GM19324 (cell line): ENCODE data around the gene FRA10AC1.
"Not testable (repeated sequence)": the region's sequence is repeated elsewhere in the genome, so short reads cannot be mapped to it uniquely, and the experiment has no call there.

Source experiments
- ATAC-seq: cut with Tn5 transposase; IDR thresholded peaks from one replicate; pipeline ENCODE4 v1.9.1; 2021; ENCODE audit warnings: mild to moderate bottlenecking, moderate library complexity; ENCODE audit not compliant: unreplicated experiment, low FRiP score

FRA10AC1 gene

DNA sequence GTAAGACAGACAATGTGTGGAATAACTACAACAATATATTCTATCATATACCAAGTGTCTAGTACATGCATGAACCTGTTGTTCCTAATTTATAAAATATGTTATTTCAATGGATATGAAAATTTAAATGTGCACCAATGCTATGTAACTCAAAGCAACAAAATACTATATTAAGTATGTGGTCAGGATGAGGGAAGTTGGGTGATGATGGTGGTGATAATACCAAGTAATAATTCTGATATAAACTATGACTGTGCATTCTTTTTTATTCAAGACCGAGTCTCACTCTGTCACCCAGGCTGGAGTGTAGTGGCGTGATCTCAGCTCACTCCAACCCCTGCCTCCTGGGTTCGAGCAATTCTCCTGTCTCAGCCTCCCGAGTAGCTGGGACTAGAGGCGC lies 2.1 kb upstream of the FRA10AC1 start:
- no peak for ATAC-seq

DNA sequence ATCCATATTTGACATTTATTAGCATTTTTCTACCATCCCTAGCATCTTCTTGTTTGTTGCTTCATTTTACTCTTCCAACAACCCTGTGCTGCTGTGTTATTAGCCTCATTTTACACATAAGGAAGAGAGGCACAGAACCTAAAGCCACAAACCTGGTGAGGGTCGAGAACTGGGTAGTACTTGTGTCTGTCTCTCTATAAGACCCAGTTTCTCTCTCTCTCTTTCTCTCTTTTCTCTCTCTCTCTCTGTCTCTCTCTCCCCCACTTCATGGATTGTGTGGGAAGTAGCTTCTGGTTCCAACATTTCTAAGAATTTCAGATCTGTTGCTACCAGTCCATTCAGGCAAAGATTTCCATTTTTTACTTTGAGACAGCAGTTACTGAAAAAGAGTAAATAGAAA lies 1.4 kb upstream of the FRA10AC1 start:
- no peak for ATAC-seq

DNA sequence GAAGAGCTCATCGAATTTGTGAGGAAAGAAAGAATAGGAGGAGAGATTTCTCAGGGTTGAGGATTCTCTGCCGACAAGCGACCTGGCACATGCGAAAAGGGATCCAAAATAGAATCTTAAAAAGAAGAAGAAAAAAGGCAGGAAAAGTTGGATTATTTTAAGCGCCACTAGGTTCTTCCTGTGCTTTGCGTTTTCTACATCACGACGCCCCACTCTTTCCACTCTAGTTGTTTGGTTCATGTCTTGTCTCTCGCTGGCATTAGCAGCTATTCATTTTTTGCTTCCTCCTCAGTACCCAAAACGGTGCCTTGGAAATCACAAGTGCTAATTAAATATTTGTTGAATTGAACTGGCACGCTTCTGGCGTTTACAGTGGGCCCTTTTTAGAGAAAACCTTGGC lies 674 bp upstream of the FRA10AC1 start:
- no peak for ATAC-seq

DNA sequence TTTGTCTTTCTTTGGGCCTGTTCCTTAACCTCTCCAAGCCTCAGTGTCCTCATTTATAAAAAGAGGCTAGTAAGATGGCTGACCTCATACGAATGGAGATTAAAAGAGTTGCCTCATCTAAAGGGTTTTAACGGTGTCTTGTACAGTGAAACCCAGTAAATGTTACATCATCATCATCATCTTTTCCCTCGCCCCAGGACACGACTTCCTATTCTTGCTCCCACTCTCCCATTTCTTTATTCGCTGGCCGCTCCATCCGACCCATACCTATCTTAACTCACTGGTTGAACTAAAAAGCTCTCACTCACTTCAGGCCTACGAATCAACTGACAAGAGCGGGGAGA lies 554 bp downstream of the FRA10AC1 start:
- ATAC-seq = peak; percentile 16

DNA sequence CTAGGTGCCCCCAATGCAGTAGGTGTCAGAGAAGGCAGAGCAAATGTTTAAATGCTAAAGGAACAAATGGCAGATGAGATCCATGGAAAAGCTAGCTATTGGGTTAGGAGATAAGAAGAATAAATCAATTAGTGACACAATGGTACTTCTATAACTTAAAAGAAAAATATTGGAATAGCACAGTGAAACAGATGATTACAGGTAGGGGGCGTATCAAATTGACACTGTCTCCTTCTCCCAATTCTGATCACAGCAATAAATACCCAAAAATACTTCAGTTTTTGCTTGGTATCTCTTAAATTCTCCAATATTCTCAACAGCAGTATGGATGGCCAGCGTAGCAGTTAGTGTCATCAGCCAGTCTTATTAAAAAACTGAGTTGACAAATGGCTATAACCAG lies 5.2 kb downstream of the FRA10AC1 start:
- ATAC-seq = no peak

DNA sequence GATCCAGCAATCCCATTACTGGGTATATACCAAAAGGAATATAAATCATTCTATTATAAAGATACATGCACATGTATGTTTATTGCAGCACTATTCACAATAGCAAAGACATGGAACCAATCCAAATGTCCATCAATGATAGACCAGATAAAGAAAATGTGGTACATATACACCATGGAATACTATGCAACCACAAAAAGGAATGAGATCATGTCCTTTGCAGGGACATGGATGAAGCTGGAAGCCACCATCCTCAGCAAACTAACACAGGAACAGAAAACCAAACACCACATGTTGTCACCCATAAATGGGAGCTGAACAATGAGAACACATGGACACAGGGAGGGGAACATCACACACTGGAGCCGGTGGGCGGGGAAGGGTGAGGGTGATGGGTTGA lies 5.8 kb downstream of the FRA10AC1 start:
- not testable (repeated sequence) for ATAC-seq

DNA sequence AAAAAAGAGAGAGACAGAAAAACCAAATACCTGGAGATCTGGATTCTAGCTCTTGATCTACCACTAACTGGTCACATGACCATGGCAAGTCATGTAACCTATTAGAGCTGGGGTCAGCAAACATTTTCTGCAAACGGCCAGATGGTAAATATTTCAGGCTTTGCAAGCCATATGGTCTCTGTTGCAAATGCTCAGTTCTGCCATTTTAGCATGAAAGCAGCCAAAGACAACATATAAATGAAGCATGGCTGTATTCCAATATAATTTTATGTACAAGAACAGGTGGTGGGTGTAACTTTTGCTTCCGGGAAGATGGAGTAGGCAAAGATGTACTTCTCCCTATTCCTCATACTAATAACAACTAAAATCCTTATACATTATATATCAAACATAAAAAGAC lies 6.7 kb downstream of the FRA10AC1 start:
- no peak for ATAC-seq

DNA sequence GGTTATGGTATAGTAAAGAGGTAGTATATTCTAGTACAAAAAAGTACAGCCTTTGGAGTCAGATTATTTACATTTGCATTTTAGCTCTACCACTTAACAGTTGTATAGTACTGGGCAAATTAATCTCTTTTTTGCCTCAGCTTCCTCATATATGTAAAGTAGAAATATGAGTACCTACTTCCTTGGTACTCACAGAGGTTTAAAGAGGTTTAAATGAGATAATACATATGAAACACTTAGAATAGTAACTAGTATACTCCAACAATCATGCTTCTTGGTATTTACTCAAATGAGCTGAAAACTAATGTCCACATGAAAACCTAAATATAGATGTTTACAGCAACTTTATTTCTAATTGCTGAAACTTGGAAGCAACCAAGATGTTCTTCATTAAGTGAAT lies 14.7 kb downstream of the FRA10AC1 start:
- no peak for ATAC-seq

DNA sequence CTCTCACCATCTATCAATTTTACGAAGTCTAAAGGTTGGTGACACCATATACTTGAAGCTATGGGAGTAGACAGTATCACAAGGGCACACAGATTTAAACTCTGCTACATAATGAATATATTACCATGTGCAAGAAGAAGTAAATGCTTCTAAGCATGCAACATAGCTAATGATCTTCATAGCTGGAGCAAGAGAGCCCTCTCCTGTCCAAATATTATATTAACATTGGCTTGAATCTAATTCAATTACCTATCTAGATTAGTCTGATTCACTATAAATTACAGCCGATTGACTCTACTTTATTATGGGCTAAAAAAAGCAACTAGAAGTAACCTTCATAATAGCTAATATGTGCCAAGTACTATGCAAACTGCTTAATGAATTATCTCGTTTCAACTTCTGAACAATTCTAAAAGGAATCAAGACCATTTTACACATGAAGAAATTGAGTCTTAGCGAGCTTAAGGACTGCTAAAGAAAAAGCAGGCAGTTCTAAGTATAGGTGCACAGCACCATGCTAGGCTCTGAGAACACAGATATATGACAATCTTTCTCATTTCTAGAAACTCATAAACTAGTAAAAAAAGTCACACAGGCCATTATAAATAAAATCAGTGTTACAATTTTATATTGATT lies 21.9 kb downstream of the FRA10AC1 start:
- ATAC-seq = no peak

DNA sequence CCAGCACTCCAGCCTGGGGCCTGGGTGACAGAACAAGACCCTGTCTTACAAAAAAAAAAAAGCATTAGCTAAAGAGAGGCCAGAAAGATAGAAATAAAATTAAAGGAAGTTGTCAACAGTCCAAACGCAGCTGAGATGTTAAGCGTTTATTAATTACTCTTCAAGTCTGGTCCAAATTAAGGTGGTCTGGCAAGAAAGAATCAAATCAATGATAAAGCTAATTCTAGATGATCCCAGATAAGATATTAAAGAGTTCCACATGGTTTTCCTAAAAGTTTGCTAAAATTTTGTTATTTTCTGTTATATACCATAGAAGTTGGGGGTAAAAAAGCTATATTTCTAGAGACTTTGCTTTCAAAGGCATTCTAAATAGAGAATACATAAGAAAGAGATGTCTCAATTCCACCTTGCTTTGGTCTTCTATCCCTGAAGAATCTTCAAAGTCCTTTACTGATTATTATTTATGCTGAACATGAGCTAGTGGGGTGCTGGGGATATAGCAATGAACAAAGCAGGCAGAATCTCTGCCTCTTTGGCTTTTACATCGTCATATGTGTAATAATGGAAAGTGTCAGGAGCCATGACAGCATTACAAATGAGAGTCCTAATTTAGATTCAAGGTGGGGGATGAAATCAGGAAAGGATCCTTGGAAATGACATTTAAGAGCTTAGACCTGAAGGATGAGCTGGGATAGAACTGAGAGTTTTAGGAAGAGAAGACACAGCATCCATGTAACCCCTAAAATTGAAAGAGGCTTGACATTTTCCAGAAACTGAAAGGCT lies 23.4 kb downstream of the FRA10AC1 start:
- no peak for ATAC-seq

DNA sequence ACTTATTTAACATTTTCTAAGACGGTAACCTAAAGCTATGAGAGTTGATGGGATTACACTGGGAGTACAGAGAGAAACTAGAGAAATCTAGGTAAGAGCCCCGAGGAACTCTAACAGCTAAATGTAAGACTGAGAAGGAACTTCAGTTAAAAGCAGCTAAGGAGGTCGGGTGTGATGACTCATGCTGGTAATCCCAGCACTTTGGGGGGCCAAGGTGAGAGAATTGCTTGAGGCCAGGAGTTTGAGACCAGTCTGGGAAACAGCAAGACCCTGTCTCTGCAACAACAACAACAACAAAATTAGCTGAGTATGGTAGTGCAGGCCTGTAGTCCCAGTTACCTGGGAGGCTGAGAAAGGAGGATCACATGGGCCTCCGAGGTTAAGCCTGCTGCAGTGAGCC lies 24.0 kb downstream of the FRA10AC1 start:
- no peak for ATAC-seq

DNA sequence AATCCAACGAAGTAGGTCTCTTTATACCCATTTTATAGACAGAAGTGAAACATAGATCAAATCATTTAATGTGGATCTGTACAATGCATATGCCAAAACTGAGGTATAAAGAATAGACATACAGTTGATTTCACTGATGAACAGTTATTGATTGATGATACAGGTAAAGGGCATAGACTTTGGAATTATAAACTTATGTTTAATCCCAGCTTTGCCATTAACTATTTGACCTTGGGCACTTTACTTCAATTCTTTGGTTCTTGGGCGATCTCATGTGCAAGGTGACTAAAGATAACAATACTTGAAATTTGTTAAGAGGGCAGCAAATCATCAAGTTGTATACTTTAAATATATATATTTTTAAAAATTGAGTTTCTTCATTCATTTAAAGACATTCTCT lies 28.6 kb downstream of the FRA10AC1 start:
- no peak for ATAC-seq

DNA sequence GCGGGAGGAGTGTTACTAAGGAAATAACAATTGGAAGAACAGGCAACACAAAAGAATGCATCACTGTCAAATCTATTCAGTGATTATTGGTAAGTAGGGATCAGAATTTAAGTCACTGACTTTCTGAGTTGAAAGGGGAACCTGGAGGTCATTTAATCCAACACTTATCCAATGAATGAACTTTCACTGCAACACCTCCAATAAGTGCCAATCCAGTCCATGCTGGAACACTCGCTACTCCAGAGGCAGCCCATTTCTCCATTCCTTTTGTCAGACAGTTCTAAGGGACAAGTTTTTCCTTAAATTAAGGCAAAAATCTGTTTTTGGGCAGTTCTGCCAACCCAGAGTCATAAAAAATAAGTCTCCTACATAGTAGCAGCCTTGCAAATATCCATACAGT lies 29.5 kb downstream of the FRA10AC1 start:
- no peak for ATAC-seq

DNA sequence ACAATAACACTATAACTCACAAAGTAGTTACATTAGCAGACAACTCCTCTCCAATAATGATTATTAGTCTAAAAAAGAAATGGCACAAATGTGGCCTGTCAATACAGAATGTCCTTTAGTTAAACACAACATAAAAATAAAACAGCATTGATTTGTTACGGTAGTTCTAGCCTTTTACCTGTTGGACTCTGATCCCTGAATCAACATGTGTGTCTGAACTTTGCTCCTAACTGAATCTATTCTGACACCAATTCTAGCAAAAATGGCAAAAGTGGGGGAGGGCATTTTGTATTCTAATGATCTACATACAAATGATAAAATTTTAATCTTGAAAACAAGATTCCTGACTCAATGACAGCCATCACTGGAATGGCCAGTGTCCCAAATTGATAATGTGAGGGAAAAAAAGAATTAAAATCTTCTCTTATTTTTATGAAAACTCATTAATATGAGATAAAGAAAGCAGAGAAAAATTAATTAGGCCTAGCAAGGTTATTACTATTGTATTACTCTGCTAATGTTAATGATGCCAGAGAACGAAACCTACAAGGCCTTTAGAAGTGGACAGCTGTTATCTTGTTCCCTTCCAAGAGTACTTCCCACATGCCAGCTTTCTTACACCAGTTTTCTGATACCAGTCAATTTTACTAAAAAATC lies 30.2 kb downstream of the FRA10AC1 start:
- ATAC-seq = no peak

DNA sequence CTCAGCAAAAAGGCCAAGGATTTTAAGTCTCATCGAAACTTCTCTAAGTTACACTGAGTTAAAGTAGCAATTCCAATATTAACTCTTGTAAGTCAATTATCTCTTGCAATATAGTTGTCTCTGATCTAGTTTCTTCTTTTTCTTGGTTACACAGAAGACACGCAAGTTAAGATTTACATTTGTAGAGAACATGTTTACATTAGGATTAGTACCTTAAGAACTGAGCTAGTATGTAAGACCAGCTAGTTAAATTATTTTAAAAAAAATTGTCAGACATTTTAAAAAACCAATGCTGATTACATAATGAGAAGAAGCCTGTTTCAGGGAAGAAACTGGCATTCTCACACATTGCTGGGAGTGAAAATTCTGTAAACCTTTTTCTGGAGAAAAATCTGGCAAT lies 31.4 kb downstream of the FRA10AC1 start:
- no peak for ATAC-seq

DNA sequence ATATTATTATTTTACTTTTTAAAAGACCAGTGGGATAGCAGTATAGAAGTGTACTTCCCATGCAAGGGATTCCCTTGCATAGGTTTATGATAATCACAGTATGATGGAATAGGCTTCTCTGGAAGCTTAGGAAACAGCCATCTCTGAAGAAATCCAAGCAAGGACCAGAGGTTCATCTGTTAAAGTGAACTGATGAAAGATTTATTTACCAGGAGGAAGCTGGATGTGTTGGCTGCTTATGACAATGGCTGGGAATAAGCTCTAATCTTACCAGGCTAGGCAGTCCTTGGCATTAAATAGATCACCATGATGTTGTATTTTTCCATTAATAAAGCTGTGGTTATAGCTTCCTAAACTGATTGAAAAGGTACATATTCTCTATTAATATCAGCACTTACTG lies 32.0 kb downstream of the FRA10AC1 start:
- ATAC-seq = no peak

DNA sequence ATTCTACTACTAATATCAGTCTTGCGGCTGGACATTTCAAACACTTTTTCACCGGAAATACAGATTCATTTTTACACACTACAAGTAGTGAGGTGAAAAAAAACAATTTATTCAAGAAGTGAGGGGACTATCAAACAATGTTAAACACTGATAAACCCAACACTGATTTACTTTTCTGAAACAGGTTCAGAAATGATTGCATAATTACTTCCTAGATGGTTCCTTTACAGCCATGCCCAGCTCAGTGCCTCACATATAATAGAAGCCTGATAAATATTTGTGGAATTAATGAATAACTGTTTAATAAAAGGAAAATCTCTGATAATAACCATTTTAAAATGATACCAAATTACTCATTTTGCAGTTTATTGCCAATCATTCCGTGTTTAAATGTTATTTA lies 34.6 kb downstream of the FRA10AC1 start:
- ATAC-seq = no peak

DNA sequence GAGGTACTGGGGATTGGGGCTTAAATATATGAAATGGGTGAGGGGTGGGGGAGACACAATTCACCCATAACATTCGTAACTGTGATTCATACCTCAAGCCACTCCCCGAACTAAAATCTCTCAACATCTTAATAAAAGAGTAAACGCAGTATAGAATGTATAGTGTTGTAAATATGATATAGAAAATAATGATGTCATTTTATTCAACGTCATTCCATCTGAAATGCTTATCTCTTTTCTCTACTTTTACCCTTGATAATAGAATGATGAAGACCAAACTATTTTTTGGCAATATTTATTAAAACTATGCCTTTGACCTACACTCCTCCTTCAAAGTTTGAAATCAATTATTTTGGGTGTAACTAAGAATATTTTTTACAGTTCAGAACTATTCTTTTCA lies 36.4 kb downstream of the FRA10AC1 start:
- ATAC-seq = no peak

DNA sequence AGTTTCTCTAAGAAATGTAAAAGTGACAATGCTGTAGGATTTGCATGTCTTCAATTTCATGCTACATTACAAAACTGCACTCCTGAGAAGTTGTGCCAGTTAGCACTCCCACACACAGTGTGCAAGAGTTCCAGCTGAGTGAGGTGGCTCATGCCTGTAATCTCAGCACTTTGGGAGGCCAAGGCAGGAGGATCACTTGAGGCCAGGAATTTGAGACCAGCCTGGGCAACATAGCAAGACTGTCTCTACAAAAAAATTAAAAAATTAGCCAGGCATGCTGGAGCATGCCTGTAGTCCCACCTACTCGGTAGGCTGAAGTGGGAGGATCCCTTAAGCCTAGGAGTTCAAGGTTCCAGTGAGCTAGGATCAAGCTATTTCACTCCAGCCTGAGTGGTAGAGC lies 44.6 kb downstream of the FRA10AC1 start:
- no peak for ATAC-seq

DNA sequence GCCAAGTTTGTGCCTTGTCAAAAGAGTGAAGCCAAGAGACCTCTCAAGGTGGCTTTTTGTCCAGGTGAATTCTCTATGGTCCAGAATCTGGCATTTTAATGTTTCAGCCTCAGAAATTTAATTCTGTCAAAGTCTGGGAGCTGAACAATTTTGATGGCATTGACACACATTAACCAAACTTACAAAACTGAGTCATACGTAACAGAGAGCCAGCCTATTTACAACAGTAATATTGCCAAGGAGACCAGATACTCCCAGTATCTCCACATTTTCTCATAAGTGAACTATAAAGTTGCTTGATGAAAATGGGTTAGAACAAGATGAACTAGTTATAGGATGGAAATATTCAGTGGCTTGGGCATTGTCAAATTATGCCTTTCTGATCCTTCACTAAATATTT lies 46.2 kb downstream of the FRA10AC1 start:
- ATAC-seq = no peak

DNA sequence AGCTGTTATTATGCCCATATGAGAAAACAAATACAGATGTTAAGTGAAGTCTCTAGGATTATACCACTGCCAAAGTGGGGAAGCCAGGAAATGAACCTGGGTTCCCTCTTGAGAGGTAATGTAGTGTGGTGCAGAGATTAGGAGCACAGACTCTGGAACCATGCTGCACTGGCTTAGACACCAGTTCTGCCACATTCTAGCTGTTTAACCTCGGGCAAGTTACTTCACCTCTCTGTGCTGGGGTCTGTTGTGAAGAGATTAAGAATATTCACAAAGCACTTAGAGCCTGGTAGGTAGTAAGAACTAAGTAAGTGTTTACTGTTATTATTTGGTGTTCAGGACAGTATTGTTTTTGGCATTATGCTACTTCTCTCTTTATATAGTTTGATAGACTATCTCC lies 48.2 kb downstream of the FRA10AC1 start:
- no peak for ATAC-seq

DNA sequence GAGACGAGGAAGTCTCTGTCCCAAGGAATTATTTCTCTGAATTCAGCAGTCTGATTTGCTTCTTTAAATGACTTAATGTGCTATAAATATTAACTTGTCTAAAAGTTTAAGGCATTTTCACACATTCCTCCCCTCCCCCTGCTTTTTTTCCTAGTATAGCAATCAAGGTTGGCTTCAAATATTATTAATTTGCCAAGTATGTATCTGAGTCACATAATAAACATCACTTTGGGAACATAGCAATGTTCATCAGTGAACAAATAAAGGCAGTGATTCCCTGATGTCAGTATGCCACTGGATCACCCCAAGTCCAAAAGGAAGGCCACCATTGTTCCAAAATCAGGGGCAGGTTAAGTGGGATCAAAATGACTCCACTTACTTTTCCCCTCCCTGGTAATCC lies 49.5 kb downstream of the FRA10AC1 start:
- no peak for ATAC-seq
